GM19463 (cell line): ENCODE measurements around the gene ADCY7.

ENCODE experiments used
- ATAC-seq: cut with Tn5 transposase; IDR thresholded peaks from one replicate; pipeline ENCODE4 v1.9.1; 2021; ENCODE audit warnings: mild to moderate bottlenecking, moderate library complexity; ENCODE audit not compliant: unreplicated experiment

Gene ADCY7

DNA sequence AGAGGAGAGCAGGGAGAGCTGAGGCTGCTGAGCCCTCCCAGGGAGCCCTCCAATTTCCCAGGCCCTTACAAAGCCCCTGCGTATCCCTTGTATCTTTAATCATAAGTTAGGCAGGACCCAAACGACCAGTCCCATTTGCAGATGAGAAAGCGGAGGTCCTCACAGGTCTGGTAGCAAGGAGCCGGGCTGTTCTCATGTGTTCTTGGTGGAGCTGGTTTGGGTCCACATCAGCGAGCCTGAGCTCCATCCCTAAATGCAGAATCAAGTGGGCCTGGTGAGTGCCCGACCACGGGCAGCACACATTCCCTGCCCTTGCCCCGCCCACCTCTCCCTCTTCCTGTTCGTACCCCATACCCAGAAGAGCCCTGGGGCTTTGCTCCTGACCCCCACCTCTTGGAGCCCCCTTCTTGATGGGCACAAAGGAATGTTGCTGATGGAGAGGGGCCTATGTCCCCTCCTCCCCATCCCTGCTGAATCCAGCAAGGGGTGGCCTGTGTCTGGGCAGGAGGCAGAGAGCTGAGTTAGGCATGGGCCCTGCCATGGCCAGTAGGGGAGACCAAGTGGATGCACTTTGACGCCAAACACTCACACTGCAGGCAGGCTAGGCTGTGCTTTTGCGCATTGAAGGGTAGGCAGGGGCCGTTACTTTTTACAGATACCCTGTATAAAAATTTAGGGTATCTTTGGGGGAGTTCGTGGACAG lies 18.3 kb upstream of the ADCY7 start:
- ATAC-seq = no peak

- no peak for ATAC-seq
Measured at GRCh38 chr16:50248845-50249244, 17.5 kb upstream of the ADCY7 start.

DNA sequence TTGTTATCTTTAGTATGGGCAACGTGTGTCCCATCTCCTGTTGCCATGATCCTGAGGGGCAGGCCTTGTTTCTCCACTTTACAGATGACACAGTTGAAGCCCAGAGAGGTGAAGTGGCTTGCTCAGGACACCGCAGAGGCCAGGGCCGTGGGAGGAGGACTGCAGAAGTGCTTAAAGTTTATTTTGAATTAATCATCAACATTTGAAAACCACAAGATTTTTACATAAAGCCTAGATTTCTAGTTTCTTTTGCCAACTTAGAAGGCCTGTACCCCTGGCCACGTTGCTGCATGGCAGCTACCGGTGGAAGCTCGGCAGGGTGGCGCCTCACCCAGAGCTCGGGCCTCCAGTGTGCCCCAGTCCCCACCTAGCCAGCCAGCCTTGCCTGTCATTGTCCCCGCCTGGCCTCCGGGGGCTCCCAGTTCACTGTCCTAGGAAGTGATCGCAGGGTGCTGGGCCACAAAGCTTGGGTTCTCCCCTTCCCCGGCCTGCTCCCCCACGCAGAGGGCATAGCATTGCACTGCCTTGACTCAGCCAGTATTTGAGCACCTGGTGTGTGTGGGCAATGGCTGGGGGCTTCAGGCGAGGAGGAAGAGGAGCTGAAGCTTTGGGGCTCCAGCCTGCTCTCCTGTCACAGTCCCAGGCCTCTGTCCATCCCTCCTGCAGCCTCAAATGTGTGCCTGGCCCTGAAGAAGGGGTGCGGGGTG lies 14.8 kb upstream of the ADCY7 start:
- ATAC-seq = no peak

DNA sequence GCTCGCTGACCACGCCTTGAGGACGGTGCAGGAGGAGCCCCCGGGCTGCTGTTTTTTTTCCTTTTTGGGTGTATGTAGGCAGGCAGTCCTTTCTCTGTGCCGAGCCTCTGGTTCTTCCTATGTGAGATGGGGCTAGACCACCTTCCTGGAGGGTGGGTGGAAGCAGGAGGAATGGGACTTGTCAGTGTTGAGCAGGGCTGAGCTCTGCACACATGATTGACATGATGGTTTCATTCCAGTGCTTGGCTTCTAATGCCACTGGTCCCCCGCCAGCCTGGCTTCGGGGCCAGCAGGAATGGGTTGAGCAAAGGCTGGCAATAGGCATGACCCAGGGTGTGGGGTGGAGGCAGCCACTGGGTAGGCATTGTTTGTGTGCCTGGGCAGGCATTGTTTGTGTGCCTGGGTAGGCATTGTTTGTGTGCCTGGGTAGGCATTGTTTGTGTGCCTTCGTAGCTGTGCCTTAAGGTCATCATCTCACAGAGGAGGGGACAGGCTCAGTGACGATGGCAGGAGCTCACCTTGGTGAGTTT lies 14.2 kb upstream of the ADCY7 start:
- ATAC-seq = no peak

DNA sequence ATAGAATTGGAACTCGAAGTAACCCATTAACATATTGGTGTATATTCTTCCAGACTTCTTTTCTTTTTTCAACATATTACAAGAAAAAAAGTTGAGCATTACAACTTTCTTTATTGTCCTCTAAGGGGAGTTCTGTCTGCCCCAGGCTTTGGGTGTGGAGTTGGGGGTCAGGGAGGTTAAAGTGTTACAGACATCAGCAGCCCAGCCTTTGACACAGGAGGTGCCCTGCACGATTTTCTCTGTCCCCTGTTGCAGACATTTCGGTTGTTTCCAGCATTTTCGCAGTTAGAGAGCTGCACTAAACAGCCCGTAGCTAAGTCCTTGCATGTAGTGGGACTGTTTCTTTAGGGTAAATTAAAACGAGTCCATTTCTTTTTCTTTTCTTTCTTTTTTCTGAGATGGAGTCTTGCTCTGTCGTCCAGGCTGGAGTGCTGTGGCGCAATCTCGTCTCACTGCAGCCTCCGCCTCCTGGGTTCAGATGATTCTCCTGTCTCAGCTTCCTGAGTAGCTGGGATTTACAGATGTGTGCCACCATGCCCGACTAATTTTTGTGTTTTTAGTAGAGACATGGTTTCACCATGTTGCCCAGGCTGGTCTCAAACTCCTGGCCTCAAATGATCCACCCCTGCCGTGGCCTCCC lies 13.4 kb upstream of the ADCY7 start:
- ATAC-seq = no peak

GRCh38 chr16:50253514-50253910 lies 12.8 kb upstream of the ADCY7 start:
- ATAC-seq = no peak

- no peak for ATAC-seq
Measured at GRCh38 chr16:50254072-50254471, 12.3 kb upstream of the ADCY7 start.

DNA sequence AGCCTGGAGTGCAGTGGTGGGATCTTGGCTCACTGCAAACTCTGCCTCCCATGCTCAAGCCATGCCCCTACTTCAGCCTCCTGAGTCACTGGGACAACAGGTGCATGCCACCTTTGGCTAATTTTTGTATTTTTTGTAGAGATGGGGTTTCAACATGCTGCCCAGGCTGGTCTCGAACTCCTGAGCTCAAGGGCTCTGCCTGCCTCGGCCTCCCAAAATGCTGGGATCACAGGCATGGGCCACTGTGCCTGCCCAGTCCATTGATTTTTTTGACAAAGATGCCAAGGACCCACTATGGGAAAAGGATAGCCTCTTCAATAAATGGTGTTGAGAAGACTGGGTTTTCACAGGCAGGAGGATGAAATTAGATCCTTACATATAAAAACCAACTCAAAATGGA lies 10.8 kb upstream of the ADCY7 start:
- no peak for ATAC-seq

GRCh38 chr16:50256604-50257003 lies 9.7 kb upstream of the ADCY7 start:
- ATAC-seq = no peak

DNA sequence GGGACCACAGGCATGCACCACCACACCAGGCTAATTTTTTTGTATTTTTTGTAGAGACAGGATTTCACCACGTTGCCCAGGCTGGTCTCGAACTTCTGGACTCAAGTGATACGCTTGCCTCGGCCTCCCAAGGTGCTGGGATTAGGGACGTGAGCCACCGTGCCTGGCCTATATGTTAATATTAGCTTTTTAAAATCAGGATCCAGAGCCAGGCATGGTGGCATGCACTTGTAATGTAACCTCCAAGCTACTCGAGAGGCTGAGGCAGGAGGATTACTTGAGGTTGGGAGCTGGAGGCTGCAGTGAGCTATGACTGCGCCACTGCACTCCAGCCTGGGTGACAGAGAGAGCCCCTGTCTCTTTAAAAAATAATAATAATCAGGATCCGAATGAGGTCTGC lies 8.5 kb upstream of the ADCY7 start:
- ATAC-seq = no peak

- ATAC-seq = no peak
Measured at GRCh38 chr16:50259334-50260205, 6.8 kb upstream of the ADCY7 start.

- ATAC-seq = no peak
Measured at GRCh38 chr16:50260206-50261159, 5.9 kb upstream of the ADCY7 start.

- ATAC-seq = no peak
Measured at GRCh38 chr16:50261160-50261706, 5.1 kb upstream of the ADCY7 start.

DNA sequence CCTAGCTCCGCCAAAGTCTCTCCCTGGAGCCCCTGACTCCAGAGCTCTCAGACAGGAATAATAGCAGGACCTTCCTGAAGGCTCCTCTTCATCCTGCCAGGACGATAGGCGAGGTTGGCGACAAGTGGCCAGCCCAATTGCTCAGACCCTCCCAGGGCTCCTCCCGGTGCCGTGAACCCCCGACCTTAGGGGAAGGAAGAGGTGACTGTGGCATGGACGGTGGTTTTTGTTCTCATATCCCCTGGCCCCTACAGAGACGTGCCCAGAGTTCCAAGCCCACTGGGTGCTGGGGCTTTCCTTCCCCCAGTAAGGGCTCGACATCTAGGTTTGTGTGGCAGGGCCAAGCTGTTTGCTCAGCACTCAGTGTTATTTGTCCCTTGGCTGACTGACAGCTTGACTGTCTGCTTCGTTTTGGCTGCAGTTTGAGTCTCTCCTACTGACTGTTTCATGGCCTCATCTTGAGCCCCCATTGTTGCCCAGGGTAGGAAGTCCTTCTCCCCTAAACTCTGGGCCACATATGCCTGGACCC lies 4.6 kb upstream of the ADCY7 start:
- ATAC-seq = no peak

- ATAC-seq = no peak
Measured at GRCh38 chr16:50263060-50263909, 3.1 kb upstream of the ADCY7 start.

DNA sequence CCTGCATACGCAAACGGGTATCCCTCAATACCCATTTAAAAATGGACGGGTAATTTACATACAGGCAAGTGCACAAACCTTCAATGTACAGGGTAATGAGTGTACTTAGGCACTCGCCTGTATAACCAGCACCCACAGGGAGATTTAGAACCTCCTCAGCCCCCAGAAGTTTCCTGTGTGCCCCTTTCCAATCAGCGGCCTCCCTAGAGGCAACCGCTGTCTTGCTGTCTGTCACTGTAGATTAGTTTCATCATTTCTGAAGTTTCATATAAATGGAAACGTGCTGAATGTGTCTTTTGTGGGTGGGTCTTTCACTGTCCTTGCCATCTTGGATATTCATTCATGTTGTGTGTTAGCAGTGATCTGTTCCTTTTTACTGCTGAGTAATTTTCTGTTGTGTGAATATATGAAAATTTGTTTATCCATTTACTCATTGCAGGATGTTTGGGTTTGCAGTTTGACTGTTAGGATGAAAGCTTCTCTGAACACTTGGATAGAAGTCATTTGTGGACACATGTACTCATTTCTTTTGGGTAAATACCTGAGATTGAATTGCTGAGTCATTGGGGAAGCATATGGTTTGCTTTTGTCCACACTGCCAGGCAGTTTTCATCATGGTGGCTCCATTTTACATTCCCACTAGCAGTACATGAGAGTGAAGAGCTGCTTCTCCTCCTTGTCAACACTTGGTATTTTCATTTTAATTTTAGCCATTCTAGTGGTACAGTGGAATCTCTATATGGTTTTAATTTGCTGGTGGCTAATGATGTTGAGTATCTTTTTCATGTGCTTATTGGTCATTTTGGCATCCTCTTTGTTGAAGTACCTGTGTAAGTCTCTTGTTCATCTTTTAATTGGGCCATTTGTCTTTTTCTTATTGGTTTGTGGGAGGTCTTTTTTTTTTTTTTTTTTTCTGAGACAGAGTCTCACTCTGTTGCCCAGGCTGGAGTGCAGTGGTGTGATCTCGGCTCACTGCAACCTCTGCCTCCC lies 2.1 kb upstream of the ADCY7 start:
- peak; percentile 33 for ATAC-seq

- ATAC-seq = no peak
Measured at GRCh38 chr16:50265260-50265659, 1.1 kb upstream of the ADCY7 start.
